Liver (tissue), 9 donors: Measurements from ENCODE around the gene RANBP3. TPM values are rescaled to one million over a fixed set of nuclear protein-coding genes. Genes with fewer than 3 reads are reported as not detected.

Experiments
- DNase-seq: peaks from one replicate; pipeline ENCODE4 v3.0.0-alpha.2; 2017; ENCODE audit warnings: low spot score
- H3K27ac ChIP-seq, 2 donors: one replicate each; pipeline ENCODE4 v1.7.0; 2013; ENCODE audit warnings: inconsistent platforms in 2 of 2, low read length in 2 of 2, control low read depth in 1 of 2, low read depth in 1 of 2, mild to moderate bottlenecking in 1 of 2
- H3K27me3 ChIP-seq, 4 donors: one replicate each; pipeline versions ENCODE4 v1.6.1 to v1.7.0; 2013; ENCODE audit warnings: low read length in 3 of 4, inconsistent platforms in 1 of 4, mild to moderate bottlenecking in 1 of 4, moderate library complexity in 1 of 4; ENCODE audit not compliant: control insufficient read depth in 4 of 4, insufficient read depth in 4 of 4
- H3K36me3 ChIP-seq, 4 donors: one replicate each; pipeline versions ENCODE4 v1.6.1 to v1.7.0; 2013; ENCODE audit warnings: low read length in 3 of 4, mild to moderate bottlenecking in 3 of 4, low read depth in 1 of 4, moderate library complexity in 1 of 4; ENCODE audit not compliant: control insufficient read depth in 4 of 4, insufficient read depth in 3 of 4
- H3K4me1 ChIP-seq, 4 donors: one replicate each; pipeline versions ENCODE4 v1.6.1 to v1.7.0; 2013; ENCODE audit warnings: low read length in 3 of 4, mild to moderate bottlenecking in 3 of 4, moderate library complexity in 1 of 4; ENCODE audit not compliant: control insufficient read depth in 4 of 4, insufficient read depth in 4 of 4
- H3K4me3 ChIP-seq, 3 donors: one replicate each; pipeline versions ENCODE4 v1.6.1 to v1.7.0; 2013; ENCODE audit warnings: low read length in 3 of 3, control low read depth in 1 of 3, low read depth in 1 of 3, mild to moderate bottlenecking in 1 of 3
- H3K9ac ChIP-seq, 2 donors: one replicate each; pipeline ENCODE4 v1.7.0; 2013; ENCODE audit warnings: low read length in 2 of 2, mild to moderate bottlenecking in 2 of 2, moderate library complexity in 2 of 2, control low read depth in 1 of 2, low read depth in 1 of 2
- H3K9me3 ChIP-seq, 4 donors: one replicate each; pipeline versions ENCODE4 v1.6.1 to v1.7.0; 2013; ENCODE audit warnings: low read length in 3 of 4; ENCODE audit not compliant: control insufficient read depth in 4 of 4
- EGR1 ChIP-seq, 2 donors: IDR thresholded peaks; 2 replicates each; pipeline ENCODE4 v1.6.1; 2016 to 2018; ENCODE audit warnings: antibody characterized with exemption in 2 of 2, low read depth in 2 of 2
- FOXA1 ChIP-seq: IDR thresholded peaks from 2 replicates; pipeline ENCODE4 v1.6.1; 2016; ENCODE audit warnings: antibody characterized with exemption
- FOXA2 ChIP-seq: IDR thresholded peaks from 2 replicates; pipeline ENCODE4 v1.6.1; 2016; ENCODE audit warnings: antibody characterized with exemption
- GABPA ChIP-seq, 2 donors: IDR thresholded peaks in 1 of 2; conservative IDR thresholded peaks in 1 of 2; 2 replicates each; pipeline ENCODE4 v1.6.1; 2016; ENCODE audit warnings: antibody characterized with exemption in 2 of 2, mild to moderate bottlenecking in 1 of 2, moderate library complexity in 1 of 2
- HNF4A ChIP-seq, 2 donors: conservative IDR thresholded peaks; 2 replicates each; pipeline ENCODE4 v1.6.1; 2016; ENCODE audit warnings: antibody characterized with exemption in 2 of 2, mild to moderate bottlenecking in 2 of 2
- HNF4G ChIP-seq: IDR thresholded peaks from 2 replicates; pipeline ENCODE4 v1.6.1; 2016; ENCODE audit warnings: antibody characterized with exemption
- JUND ChIP-seq, 2 donors: IDR thresholded peaks; 2 replicates each; pipeline ENCODE4 v1.6.1; 2016; ENCODE audit warnings: antibody characterized with exemption in 2 of 2
- MAX ChIP-seq: IDR thresholded peaks from 2 replicates; pipeline ENCODE4 v1.6.1; 2016; ENCODE audit warnings: antibody characterized with exemption
- NR2F2 ChIP-seq: IDR thresholded peaks from 2 replicates; pipeline ENCODE4 v1.6.1; 2016; ENCODE audit warnings: antibody characterized with exemption
- RAD21 ChIP-seq, 2 donors: IDR thresholded peaks; 2 replicates each; pipeline ENCODE4 v1.6.1; 2016; ENCODE audit warnings: antibody characterized with exemption in 2 of 2, mild to moderate bottlenecking in 2 of 2
- SP1 ChIP-seq: IDR thresholded peaks from 2 replicates; pipeline ENCODE4 v1.6.1; 2018; ENCODE audit warnings: antibody characterized with exemption, mild to moderate bottlenecking
- TAF1 ChIP-seq: conservative IDR thresholded peaks from 2 replicates; pipeline ENCODE4 v1.6.1; 2016; ENCODE audit warnings: antibody characterized with exemption, mild to moderate bottlenecking
- WGBS: extraction: QIAGEN DNeasy Blood & Tissue Kit; methylation state at CpG from one replicate; pipeline ENCODE4 v1.1.7; 2013; 5-methylcytosine and 5-hydroxymethylcytosine counted together
- polyA plus RNA-seq, 2 donors: library from polyadenylated mRNA; stranded (reverse) in 1 of 2; unstranded in 1 of 2; fragments of 200-250 nt in 1 of 2; fragments of >200 nt in 1 of 2; fragmentation: Nextera tagmentation in 1 of 2; extraction: Ambion mirVana in 1 of 2; gene quantifications; one replicate each; pipeline versions ENCODE4 v1.2.1 to v1.2.3, GENCODE V29; 2013 to 2015
- total RNA-seq, 2 donors: library from RNA; depleted of rRNA; stranded (reverse); fragments of >200 nt; gene quantifications; one replicate each; pipeline ENCODE4 v1.2.3, GENCODE V29; 2014
- TF ChIP-seq, protein P1 (sequence below): IDR thresholded peaks from 2 replicates; pipeline ENCODE4 v1.6.1; 2016; ENCODE audit warnings: antibody characterized with exemption
- TF ChIP-seq, protein P2 (sequence below): IDR thresholded peaks from 2 replicates; pipeline ENCODE4 v1.6.1; 2016; ENCODE audit warnings: antibody characterized with exemption
- TF ChIP-seq, protein P3 (sequence below): fragments of 150-350 bp; IDR thresholded peaks from 2 replicates; pipeline ENCODE4 v1.5.1; 2017; ENCODE audit warnings: improper control_type of control experiment, low read depth, low read length; ENCODE audit not compliant: missing input control
- TF ChIP-seq, protein P4 (sequence below): IDR thresholded peaks from 2 replicates; pipeline ENCODE4 v1.6.1; 2016; ENCODE audit warnings: antibody characterized with exemption, mild to moderate bottlenecking
- donor health status: healthy.
- donor health status: healthy.
- donor health status: healthy.
- donor health status: healthy.
- donor health status: healthy.

Gene RANBP3
- total and polyA plus RNA-seq, 4 donors, result 10.0 to 23.3 (median 20.7) TPM

GRCh38 chr19:5996102-5996501 is 18.2 kb upstream of the RANBP3 start:
- H3K4me1 ChIP-seq, result no peaks in the 10 kb centered on the region
- 96% methylated on average over 26 of the region's 26 CpGs for WGBS
- H3K36me3 ChIP-seq, result no peaks in the 10 kb centered on the region
- H3K9ac ChIP-seq, result no peak overlapping the region
- TF ChIP-seq, protein P1, sequence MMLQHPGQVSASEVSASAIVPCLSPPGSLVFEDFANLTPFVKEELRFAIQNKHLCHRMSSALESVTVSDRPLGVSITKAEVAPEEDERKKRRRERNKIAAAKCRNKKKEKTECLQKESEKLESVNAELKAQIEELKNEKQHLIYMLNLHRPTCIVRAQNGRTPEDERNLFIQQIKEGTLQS, result no peak
- no peak for TF ChIP-seq GABPA (IDR thresholded peaks at IDR 0.05 in 1 of 2, conservative IDR thresholded peaks at IDR 0.05 in 1 of 2)
- no peak for TF ChIP-seq RAD21 (IDR thresholded peaks at IDR 0.05)
- no peak for TF ChIP-seq MAX
- TF ChIP-seq, protein P2, sequence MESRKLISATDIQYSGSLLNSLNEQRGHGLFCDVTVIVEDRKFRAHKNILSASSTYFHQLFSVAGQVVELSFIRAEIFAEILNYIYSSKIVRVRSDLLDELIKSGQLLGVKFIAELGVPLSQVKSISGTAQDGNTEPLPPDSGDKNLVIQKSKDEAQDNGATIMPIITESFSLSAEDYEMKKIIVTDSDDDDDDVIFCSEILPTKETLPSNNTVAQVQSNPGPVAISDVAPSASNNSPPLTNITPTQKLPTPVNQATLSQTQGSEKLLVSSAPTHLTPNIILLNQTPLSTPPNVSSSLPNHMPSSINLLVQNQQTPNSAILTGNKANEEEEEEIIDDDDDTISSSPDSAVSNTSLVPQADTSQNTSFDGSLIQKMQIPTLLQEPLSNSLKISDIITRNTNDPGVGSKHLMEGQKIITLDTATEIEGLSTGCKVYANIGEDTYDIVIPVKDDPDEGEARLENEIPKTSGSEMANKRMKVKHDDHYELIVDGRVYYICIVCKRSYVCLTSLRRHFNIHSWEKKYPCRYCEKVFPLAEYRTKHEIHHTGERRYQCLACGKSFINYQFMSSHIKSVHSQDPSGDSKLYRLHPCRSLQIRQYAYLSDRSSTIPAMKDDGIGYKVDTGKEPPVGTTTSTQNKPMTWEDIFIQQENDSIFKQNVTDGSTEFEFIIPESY, result no peak
- no peak for TF ChIP-seq HNF4A (conservative IDR thresholded peaks at IDR 0.05)
- TF ChIP-seq FOXA1, result no peak
- TF ChIP-seq, protein P3, sequence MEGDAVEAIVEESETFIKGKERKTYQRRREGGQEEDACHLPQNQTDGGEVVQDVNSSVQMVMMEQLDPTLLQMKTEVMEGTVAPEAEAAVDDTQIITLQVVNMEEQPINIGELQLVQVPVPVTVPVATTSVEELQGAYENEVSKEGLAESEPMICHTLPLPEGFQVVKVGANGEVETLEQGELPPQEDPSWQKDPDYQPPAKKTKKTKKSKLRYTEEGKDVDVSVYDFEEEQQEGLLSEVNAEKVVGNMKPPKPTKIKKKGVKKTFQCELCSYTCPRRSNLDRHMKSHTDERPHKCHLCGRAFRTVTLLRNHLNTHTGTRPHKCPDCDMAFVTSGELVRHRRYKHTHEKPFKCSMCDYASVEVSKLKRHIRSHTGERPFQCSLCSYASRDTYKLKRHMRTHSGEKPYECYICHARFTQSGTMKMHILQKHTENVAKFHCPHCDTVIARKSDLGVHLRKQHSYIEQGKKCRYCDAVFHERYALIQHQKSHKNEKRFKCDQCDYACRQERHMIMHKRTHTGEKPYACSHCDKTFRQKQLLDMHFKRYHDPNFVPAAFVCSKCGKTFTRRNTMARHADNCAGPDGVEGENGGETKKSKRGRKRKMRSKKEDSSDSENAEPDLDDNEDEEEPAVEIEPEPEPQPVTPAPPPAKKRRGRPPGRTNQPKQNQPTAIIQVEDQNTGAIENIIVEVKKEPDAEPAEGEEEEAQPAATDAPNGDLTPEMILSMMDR, result no peak
- no peak for TF ChIP-seq SP1
- H3K27me3 ChIP-seq, result no peaks in the 10 kb centered on the region
- DNase-seq, result no peak
- no peak overlapping the region for H3K27ac ChIP-seq
- H3K9me3 ChIP-seq, result no peaks in the 10 kb centered on the region
- H3K4me3 ChIP-seq, result no peak overlapping the region

DNA sequence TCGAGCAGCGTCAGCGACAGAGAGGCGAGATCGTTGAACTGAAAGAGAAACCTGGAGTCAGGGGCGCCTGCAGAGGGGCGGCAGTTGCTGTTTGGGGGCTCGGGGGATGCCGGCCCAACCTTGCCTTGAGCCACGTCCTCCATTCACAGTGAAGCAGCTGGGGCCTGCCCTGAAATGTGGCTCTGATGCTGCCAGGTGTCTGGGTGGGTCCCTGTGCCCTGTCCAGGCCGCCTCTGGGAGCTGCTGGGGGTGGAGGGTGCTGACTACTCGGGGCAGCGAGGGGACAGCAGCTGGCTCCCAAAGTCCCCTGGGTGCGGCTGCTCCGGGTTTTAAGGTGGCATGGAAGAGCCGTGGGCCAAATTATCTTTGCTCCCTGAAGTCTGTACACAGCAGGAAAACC is 17.7 kb upstream of the RANBP3 start:
- no peak overlapping the region for H3K27ac ChIP-seq
- no peak for DNase-seq
- H3K4me3 ChIP-seq, result no peak overlapping the region
- no peaks in the 10 kb centered on the region for H3K4me1 ChIP-seq
- no peaks in the 10 kb centered on the region for H3K27me3 ChIP-seq
- H3K9me3 ChIP-seq, result no peaks in the 10 kb centered on the region
- H3K9ac ChIP-seq, result no peak overlapping the region
- 96% methylated on average over 16 of the region's 16 CpGs for WGBS
- TF ChIP-seq MAX (no peak), NR2F2 (no peak), FOXA2 (no peak), GABPA (IDR thresholded peaks at IDR 0.05 in 1 of 2, conservative IDR thresholded peaks at IDR 0.05 in 1 of 2) (no peak), HNF4G (no peak), JUND (IDR thresholded peaks at IDR 0.05) (no peak), SP1 (no peak), EGR1 (IDR thresholded peaks at IDR 0.05; ENCODE audit: low read depth in 2 of 2) (no peak), HNF4A (conservative IDR thresholded peaks at IDR 0.05) (no peak), TAF1 (no peak), FOXA1 (no peak), RAD21 (IDR thresholded peaks at IDR 0.05) (no peak)
- TF ChIP-seq, protein P4, sequence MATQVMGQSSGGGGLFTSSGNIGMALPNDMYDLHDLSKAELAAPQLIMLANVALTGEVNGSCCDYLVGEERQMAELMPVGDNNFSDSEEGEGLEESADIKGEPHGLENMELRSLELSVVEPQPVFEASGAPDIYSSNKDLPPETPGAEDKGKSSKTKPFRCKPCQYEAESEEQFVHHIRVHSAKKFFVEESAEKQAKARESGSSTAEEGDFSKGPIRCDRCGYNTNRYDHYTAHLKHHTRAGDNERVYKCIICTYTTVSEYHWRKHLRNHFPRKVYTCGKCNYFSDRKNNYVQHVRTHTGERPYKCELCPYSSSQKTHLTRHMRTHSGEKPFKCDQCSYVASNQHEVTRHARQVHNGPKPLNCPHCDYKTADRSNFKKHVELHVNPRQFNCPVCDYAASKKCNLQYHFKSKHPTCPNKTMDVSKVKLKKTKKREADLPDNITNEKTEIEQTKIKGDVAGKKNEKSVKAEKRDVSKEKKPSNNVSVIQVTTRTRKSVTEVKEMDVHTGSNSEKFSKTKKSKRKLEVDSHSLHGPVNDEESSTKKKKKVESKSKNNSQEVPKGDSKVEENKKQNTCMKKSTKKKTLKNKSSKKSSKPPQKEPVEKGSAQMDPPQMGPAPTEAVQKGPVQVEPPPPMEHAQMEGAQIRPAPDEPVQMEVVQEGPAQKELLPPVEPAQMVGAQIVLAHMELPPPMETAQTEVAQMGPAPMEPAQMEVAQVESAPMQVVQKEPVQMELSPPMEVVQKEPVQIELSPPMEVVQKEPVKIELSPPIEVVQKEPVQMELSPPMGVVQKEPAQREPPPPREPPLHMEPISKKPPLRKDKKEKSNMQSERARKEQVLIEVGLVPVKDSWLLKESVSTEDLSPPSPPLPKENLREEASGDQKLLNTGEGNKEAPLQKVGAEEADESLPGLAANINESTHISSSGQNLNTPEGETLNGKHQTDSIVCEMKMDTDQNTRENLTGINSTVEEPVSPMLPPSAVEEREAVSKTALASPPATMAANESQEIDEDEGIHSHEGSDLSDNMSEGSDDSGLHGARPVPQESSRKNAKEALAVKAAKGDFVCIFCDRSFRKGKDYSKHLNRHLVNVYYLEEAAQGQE, result no peak
- no peaks in the 10 kb centered on the region for H3K36me3 ChIP-seq
